Right renal cortex interstitium (tissue), 3 donors: ENCODE measurements around the gene C3orf22. TPM values are rescaled to one million over a fixed set of nuclear protein-coding genes. Genes with fewer than 3 reads are reported as not detected.
"Not testable (repeated sequence)": the region's sequence is repeated elsewhere in the genome, so short reads cannot be mapped to it uniquely, and the experiment has no call there.

Experiments
- DNase-seq, 3 donors: peaks; one replicate each; pipeline ENCODE4 v3.0.0-alpha.2; 2013; ENCODE audit warnings: low read depth in 3 of 3, low spot score in 2 of 3
- polyA plus RNA-seq, 3 donors: library from polyadenylated mRNA; unstranded; fragments of 120-200 nt; gene quantifications; one replicate each; pipeline ENCODE4 v1.2.1, GENCODE V29; 2013; ENCODE audit not compliant: insufficient read length in 3 of 3

C3orf22 gene
- polyA plus RNA-seq, 3 donors: 0.10 to 0.11 TPM; not detected in 1

DNA sequence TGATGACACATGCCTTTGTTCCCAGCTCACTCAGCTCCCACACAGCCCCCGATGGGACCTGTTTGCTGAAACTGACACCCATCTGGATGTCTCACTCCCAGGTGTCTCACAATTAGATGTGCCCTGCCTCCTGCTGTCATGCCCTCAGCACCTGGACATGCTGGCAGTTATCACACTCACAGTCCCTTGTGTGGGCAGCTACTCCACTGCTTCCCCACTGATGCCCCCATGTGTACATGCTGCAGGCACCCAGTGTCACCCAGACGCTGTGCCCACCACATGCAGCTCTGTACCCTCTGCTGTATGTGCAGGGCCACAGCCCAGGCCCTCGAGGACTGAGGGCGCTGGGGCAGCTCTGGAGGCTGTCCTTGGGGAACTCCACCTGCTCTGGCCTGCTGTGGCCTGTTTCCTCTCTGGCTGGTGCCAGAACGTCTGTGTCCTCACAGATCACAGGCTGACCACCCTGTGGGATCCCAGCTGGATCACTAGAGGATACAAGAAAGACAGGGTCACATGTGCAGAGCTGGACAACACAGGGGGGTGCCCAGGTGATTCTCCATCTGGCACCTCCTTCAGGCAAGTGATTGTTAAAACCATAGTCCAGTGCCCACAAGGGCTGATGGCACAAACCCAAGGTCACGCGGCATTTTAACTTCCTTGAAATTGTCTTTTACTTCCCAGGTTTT is 14.0 kb downstream of the C3orf22 start:
- DNase-seq: no peak

DNA sequence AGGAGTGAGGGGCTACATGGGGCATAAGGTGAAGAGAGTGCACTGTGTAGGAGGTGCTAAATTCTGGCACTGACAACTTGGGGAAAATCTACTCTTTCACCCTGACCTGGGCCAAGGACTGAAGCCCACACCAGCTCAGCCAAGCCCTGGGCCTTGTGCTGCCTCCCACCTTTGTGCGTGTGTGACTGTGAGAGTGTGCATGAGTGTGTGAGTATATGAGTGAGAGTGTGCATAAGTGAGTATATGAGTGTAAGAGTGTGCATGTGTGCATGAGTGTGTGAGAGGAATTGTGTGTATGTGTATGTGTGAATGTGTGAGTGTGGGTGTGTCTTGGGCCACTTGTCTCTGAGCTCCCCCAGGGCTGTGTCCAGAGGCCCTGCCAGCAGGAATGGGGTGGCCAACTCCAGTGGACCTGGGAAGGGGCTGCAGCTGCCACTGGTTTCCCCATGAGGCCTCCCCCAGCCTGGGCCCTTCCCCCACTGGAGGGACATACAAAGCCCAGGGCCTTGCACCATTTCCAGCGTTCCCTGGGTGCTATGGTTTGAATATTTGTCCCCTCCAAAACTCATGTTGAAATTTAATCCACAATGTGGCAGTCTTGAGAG is 15.2 kb downstream of the C3orf22 start:
- DNase-seq: no peak

DNA sequence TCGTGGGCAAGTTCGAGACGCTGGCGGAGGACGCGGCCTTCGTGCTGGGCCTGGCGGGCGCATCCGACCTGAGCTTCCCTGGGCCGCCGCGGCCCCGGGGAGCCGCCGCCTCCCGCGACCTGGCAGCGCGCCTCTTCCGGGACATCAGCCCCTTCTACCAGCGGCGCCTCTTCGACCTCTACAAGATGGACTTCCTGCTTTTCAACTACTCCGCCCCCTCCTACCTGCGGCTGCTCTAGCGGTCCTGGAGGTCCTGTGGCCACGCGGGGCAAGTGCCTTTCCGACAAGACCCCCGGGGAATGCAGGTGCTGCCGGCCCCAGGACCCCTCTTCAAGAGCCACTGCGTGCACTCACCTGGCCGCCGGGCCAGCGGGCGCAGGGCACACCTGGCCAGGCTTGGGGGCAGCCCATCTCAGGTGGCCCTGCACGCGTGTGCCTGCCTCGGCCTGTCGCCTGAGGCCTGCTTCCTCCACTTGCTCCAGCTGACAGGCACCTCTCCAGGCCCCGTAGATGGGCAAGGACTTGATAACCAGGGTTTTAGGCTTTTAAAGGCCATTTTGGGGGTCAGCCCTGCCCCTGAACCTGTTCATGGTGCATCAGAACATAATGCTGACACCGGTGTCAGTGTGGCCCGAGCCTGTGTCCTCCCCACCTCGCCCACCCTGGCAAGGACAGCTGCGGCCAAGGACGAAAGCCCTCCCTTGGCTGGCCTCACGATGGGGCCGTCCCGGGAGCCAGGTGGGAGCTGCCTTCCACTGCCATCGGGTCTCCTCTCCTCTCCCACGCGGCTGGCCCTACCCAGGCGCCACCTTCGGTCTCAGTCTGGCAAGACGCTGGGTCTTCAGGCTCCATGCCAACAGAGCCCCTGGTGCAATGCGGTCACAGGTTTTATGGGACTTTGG is 16.1 kb downstream of the C3orf22 start:
- no peak for DNase-seq

DNA sequence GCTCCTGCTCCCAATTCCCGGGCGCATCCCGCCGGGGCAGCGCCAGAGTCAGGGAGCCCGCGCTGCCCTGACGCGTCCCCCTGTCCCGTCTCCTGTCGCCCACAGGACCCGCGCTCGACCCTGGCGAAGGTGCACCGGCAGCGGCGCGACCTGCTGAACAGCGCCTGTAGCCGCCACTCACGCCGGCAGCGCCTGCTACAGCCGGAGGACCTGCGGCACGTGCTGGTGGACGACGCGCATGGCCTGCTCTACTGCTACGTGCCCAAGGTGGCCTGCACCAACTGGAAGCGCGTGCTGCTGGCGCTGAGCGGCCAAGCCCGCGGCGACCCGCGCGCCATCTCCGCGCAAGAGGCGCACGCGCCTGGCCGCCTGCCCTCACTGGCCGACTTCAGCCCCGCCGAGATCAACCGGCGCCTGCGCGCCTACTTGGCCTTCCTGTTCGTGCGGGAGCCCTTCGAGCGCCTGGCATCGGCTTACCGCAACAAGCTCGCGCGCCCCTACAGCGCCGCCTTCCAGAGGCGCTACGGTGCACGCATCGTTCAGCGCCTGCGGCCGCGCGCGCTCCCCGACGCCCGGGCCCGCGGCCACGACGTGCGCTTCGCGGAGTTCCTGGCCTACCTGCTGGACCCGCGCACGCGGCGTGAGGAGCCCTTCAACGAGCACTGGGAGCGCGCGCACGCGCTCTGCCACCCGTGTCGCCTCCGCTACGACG is 16.9 kb downstream of the C3orf22 start:
- no peak for DNase-seq

DNA sequence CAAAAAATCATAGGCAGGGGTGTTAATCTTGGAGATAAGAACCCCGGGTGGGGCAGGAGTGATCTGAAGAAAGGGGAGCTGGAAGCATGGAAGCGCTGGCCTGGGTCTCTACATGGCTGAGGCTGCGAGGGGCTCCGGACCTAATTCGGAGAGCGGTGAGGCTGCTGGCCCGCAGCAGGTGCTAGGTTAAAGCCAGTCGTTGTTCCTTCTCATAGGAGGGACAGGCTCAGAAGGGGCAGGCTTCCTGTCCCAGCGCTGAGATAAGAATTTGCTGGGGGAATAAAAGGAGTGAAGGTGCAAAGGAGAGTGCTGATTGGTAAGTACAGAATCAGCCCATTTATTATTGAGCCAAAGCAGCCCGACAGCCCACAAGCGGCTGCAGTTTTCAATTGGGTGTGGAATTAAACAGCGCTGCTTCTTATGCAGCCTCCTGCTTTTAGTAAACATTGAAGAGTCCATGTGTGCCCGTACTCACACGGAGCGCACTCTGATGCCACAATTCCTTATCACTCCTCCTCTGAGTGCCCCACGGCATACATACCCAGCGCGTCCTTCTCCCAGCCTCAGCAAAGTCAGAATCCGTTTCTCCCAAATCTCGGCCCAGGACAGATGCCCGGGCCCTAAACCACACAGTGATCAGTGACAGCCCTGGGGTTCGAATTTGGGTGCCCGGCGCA is 17.6 kb downstream of the C3orf22 start:
- DNase-seq: no peak

DNA sequence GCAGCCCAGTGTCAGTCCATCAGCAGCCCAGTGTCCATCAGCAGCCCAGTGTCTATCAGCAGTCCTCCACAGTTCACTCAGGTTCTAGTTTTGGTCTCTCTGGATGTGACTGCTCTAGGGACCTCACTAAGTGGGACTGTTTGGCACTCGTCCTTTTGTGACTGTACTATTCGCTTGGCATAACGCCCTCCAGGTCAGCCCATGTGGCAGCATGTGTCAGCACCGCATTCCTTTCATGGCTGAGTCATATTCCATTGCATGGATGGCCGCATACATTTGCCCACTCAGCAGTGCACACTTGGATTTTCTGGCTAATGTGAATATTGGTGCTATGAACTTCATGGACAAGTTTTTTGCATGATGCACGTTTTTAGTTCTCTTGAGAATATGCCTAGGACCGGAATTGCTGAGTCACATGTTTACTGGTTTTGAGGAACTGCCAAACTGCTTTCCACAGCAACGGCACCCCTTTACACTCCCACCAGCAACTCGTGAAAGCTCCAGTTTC is 18.3 kb downstream of the C3orf22 start:
- no peak for DNase-seq

DNA sequence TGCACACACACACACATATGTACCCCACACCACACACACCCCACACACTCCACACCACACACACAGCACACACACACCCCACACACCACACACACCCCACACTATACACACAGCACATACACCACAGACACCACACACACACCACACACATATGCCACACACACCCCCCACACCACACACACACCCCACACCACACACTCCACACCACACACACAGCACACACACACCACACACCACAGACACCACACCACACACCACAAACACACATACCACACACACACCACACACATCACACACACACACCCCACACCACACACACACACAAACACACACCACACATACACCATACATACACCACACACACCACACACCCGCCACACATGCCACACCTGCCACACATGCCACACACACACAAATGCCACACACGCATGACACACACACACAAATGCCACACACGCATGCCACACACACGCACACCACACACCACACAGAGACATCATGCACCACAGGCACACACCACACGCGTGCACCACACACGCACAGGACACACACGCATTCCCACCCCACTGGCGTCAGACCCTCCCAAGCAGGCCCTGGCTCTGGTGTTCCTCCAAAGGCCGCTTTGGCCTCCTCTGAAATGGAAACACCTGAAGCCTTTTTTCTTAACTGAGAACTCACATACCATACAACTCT is 19.0 kb downstream of the C3orf22 start:
- DNase-seq: no peak

DNA sequence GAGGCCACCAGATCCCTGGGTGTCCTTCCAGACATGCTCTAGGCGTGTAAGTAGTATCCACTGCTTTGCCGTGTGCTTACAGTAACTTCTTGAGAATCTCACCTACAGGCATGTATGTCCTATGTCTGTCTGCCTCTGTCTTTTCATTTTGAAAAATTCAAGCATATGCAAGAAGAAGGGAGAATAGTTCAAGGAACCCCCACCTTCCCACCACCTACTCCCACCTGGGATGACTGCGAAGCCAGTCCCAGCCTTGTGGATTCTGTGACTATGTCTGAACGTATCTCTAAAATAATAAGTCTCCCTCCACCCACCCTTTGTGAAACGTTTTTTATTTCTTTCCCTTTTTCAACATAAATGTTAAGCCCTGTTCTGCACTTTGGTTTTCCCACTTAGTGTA is 19.8 kb downstream of the C3orf22 start:
- DNase-seq: no peak

DNA sequence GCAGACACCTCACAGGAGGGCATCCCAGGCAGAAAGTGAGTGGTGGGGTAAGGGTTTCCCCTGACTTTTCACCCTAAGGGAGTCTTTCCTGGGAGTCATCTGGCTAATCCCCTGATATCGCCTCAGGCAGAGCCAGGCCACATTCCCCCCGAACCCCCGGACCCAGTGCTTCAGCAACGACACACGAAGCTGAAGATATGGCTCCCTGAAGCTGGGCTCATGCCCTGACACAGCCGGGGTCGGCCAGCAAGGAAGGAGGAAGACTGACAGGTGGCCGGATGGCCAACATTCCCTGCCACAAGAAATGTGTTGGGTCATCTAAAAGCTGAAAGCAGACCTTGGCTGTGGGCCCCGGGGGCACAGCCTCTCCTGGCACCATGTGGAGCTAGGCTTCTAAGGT is 20.4 kb downstream of the C3orf22 start:
- no peak for DNase-seq

DNA sequence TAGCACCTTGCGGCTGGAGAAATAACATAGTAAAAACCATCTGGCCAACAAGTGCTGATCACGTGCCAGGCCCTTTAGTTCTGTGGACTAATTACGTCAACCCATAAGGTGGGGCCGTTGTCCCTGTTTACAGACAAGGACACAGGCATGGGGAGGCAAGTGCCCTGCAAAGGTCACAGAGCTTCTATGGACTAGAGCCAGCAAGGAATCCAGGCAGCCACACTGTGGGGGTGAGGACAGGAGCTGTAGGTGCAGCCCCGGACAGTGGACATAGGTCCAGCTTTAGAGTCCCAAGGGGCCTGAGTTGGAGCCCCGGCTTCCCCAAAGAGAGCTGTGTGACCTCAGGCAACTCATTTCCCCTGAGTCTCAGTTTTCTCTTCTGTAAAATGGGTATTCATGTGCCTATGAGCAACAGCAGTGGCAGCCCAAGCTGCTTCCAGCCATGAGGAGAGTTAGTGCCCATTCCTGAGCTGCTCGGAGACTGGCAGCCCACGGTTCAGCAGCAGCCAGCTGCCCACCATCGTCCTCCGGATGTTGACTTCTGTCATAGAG is 20.9 kb downstream of the C3orf22 start:
- no peak for DNase-seq

DNA sequence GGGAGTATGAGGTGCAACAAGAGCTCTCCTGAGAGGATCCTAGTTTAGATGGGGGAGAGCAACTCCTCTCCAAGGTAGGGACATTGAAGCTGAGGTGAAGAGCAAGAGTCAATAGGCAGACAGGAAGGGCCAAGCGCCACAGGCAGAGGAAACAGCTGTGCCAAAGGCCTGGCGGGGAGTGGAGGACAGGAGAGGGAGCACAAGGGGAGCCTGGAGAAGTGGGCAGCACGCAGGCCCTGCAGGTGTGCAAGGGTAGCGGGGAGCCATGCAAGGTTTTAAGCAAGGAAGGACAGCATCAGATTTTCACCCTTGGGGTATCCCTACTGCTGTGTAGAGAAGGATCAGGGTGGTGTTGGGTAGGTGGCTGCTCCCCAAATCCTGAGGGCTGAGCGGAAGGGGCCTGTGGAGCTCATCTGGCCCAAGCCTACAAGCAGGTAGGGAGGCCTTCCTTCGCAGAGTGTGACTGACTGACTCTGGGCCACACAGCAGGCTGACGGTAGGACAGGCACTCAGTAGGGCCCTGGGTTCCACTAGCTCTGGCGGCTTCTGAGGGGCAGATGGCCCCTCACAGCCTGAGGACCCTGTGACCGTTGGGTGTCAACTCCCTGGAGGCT is 21.5 kb downstream of the C3orf22 start:
- DNase-seq: no peak

DNA sequence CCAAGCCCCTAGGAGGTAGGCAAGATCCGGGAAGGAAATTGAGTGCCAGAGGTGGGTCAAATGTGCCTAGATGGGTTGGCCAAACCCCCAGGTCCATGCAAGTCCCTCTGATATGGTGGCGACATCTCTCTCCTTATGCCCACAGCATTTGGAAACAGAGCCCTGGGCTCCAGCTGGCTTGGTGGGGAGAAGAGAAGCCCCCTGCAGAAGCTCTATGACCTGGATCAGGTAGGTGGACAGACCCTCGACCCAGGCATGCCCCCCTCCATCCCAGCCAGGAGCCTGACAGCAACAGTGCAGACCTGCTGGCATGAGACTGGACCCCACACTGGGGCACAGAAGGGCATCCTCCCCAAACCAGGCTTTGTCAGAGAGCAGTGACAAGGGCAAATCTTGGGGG is 22.6 kb downstream of the C3orf22 start:
- DNase-seq: no peak

DNA sequence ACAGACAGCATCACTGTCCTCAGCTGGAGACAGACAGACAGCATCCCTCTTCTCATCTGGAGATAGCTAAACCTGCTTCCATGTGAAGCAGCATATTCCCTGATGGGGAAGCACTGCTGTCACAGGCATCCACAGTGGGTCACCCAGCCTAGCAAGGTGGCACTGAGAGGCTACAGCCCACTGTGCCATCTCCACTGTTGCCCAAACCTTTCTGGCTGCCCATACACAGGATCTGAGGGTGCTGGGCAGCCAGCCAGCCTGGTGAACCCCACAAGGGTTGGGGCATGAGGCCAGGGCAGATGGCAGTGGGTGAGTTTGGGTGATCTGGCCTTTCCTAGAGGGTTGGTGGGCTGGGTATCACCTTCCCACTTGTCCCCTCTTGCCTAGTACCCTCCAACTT is 23.1 kb downstream of the C3orf22 start:
- no peak for DNase-seq

DNA sequence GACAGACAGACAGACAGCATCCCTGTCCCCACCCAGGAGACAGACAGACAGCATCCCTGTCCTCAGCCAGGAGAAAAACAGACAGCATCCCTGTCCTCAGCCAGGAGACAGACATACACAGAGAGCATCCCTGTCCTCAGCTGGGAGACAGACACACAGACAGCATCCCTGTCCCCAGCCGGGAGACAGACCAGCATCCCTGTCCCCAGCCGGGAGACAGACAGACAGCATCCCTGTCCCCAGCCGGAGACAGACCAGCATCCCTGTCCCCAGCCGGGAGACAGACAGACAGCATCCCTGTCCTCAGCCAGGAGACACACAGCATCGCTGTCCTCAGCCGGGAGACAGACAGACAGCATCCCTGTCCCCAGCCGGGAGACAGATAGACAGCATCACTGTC is 24.0 kb downstream of the C3orf22 start:
- not testable (repeated sequence) for DNase-seq

DNA sequence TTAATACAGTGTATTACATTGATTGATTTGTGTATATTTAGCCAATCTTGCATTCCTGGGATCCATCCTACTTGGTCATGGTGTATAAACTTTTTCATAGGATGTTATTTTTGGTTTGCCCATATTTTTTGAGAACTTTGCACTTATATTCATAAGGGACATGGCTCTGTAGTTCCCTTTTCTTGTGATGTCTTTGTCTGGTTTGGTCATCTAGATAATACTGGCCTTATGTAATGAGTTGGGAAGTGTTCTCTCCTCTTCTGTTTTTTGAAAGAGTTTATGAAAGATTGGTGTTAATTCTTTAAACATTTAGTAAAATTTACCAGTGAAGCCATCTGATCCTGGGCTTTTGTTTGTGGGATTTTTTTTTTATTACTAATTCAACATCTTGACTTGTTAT is 25.2 kb downstream of the C3orf22 start:
- no peak for DNase-seq

DNA sequence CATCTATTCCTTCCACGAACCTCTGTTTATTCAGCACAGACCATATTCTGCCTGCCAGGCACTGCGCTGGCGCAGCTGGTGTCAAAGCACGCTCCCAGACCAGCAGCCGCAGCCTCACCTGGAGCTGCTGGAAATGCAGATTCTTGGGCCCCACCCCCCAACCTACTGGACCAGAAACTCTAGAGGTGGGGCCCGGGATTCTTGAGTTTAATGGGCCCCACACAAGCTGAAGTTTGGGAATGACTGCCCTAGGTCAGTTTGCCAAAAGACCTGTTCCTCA is 27.7 kb downstream of the C3orf22 start:
- DNase-seq: no peak

DNA sequence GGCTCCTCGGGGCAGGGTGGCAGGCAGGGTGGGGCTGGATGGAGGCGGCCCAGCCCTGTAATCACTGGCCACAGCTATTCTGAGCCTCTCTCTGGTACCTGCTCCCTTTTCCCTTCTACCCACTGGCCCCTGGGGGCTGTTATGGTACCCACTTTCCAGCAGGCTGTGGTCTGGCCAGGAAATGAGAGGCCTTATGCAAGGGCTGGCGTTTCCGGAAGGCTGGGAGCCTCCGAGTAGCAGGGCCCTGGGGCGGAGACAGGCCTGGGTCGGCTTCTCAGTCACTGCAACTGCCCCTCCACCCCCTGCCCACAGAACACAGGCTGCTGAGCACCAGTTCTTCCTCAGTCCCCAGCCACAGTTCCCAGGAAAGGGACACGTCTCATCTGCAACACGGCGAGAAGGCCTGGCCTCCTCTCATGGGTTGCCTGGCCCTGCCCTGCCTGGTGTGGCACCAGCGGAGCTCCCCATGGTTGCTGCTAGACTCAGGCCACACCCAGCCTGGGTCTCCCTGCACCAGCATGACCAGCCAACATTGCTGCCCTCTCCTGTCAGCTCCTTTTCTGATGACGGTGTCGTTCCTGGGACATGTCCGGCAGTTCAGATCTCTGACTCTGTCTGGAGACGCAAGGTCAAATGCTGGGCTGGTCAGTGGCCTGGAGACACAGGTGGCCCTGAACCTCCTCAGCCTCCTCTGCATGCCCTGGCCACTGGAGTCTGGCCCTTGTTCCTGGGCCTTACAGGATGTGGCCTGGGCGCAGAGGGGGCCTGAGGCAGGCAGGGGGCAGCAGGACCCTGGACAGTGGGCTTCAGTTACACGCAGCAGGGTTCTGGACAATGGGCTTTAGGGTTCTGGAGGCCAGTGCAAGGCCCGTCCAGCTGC is 28.3 kb downstream of the C3orf22 start:
- DNase-seq: no peak

DNA sequence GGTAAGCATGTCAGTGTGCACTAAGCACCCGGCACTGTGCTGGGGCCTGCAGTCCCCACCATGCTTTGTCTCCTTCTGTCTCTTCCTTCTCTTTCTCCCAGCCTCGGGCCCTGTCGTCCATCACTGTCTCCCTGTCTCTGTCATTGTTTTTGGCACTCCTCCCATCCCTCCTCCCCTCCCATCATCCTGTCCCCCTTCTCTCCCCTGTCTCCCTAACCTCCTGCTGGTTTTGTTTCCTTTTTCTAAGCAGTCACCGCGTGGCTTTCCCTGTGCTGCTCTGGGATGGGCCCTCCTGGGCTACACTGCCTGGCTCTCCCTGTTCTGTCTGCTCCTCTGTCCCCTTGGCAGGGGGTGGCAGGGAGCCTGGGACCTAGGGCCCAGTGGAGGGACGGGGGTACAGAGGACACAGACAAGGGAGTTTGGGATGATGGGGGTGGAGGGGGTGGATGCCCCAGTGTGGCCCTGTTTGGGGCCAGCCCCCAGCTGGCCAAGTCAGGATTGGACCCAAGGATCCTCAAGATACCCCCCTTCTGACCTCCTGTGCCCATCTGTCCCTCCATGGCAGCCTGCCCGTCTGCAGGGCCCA is 29.1 kb downstream of the C3orf22 start:
- no peak for DNase-seq
